ENCODE data around the gene C10orf88. TPM values are rescaled to one million over a fixed set of nuclear protein-coding genes. Genes with fewer than 3 reads are reported as not detected.

The C10orf88 gene
- polyA plus RNA-seq, 1 donor (not counting 4 experiments of a cell fraction or from before 2014, with no cell fraction given), result 8.4 TPM

DNA sequence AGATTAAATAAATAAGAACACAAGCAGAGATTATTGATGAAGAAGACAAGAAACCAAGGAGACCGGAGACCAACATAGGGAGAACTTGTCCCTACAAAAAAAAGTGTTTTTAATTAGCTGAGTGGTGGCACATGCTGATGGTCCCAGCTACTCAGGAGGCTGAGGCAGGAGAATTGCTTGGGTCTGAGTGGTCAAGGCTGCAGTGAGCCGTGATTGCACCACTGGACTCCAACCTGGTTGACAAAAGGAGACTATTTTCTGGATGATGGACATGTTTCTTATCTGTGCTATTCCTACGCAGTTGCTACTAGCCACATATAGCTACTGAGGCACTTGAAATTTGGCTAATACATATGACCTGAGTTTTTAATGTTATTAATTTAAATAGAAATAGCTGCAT is 44.9 kb upstream of the C10orf88 start:
- Histone ChIP-seq H3K9me3 (ENCODE audit: control insufficient read depth, low read depth, low read length) (no peaks in the 10 kb centered on the region), H3K27ac (ENCODE audit: control insufficient read depth, insufficient read depth, low read length) (no peak overlapping the region), H3K9me1 (ENCODE audit: control insufficient read depth, extremely low read depth, insufficient read depth, low read length) (no peaks in the 10 kb centered on the region), H3K4me3 (ENCODE audit: control insufficient read depth in 2 of 3, extremely low read depth in 1 of 3, insufficient read depth in 2 of 3, low read depth in 1 of 3, low read length in 3 of 3) (no peak overlapping the region), H3K4me1 (ENCODE audit: control insufficient read depth, extremely low read depth, insufficient read depth, low read length) (no peaks in the 10 kb centered on the region), H3K79me2 (ENCODE audit: control insufficient read depth, insufficient read depth, low read length) (peaks cover 17% of the 10 kb centered on the region), H4K20me1 (ENCODE audit: control insufficient read depth, extremely low read depth, insufficient read depth, low read length) (no peaks in the 10 kb centered on the region), H3K4me2 (ENCODE audit: control insufficient read depth, extremely low read depth, insufficient read depth, low read depth, low read length) (no peak overlapping the region), H2AFZ (ENCODE audit: control insufficient read depth, low read length) (no peak overlapping the region), H3K27me3 (ENCODE audit: control insufficient read depth, extremely low read depth, insufficient read depth, low read length) (no peaks in the 10 kb centered on the region), H3K9ac (ENCODE audit: control insufficient read depth, extremely low read depth, insufficient read depth, low read length) (no peak overlapping the region), H3K36me3 (ENCODE audit: control insufficient read depth in 2 of 2, extremely low read depth in 1 of 2, insufficient read depth in 2 of 2, low read length in 2 of 2) (peaks cover 4 to 13% of the 10 kb centered on the region in 2 experiments)
- no peak for TF ChIP-seq EZH2 (IDR thresholded peaks at IDR 0.05; ENCODE audit: low read length)
- TF ChIP-seq, protein P1, sequence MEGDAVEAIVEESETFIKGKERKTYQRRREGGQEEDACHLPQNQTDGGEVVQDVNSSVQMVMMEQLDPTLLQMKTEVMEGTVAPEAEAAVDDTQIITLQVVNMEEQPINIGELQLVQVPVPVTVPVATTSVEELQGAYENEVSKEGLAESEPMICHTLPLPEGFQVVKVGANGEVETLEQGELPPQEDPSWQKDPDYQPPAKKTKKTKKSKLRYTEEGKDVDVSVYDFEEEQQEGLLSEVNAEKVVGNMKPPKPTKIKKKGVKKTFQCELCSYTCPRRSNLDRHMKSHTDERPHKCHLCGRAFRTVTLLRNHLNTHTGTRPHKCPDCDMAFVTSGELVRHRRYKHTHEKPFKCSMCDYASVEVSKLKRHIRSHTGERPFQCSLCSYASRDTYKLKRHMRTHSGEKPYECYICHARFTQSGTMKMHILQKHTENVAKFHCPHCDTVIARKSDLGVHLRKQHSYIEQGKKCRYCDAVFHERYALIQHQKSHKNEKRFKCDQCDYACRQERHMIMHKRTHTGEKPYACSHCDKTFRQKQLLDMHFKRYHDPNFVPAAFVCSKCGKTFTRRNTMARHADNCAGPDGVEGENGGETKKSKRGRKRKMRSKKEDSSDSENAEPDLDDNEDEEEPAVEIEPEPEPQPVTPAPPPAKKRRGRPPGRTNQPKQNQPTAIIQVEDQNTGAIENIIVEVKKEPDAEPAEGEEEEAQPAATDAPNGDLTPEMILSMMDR (optimal IDR thresholded peaks at IDR 0.05 in 1 of 3, IDR thresholded peaks at IDR 0.05 in 1 of 3, conservative IDR thresholded peaks at IDR 0.05 in 1 of 3; ENCODE audit: extremely low read depth in 1 of 3, insufficient read depth in 2 of 3, low read length in 3 of 3), result no peak
- dilution Hi-C loops (cut with MboI; ENCODE audit: extremely low pct_ligation_motif_present, low sequenced_read_pairs), result no loop called here
- DNase-seq (ENCODE audit: low read depth, low spot score) (no peak), FAIRE-seq (no peak)

DNA sequence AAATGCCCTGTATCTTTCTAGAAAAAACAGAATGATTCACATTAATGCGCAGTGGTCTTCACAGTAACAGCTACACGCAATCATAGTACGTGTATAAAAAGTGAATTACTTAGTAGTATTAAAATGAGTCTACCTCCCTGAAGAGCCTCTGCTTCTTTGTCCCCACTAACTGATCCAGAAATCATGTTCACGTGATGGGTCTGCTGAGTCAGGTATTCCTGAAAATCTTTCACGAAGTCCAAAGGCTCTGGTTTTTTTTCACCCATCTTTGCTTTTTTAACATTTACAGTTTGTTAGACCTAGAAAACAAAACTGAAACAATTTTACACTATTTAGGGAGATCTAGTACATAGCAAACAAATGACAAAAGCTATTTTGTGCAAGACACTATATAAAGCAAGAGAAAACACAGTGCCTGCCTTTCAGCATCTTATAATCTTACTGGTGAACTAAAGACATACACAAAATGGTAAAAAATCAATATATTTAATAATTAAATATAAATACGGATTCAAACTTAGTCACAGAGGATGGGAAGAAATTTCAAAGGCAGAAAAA is 44.4 kb upstream of the C10orf88 start:
- FAIRE-seq, result no peak
- Histone ChIP-seq H3K9ac (ENCODE audit: control insufficient read depth, extremely low read depth, insufficient read depth, low read length) (no peak overlapping the region), H3K27ac (ENCODE audit: control insufficient read depth, insufficient read depth, low read length) (no peak overlapping the region), H3K27me3 (ENCODE audit: control insufficient read depth, extremely low read depth, insufficient read depth, low read length) (no peaks in the 10 kb centered on the region), H3K4me2 (ENCODE audit: control insufficient read depth, extremely low read depth, insufficient read depth, low read depth, low read length) (no peak overlapping the region), H3K79me2 (ENCODE audit: control insufficient read depth, insufficient read depth, low read length) (peaks cover 13% of the 10 kb centered on the region), H3K4me1 (ENCODE audit: control insufficient read depth, extremely low read depth, insufficient read depth, low read length) (no peaks in the 10 kb centered on the region), H3K9me1 (ENCODE audit: control insufficient read depth, extremely low read depth, insufficient read depth, low read length) (no peaks in the 10 kb centered on the region), H3K36me3 (ENCODE audit: control insufficient read depth in 2 of 2, extremely low read depth in 1 of 2, insufficient read depth in 2 of 2, low read length in 2 of 2) (peaks cover 8 to 14% of the 10 kb centered on the region in 2 experiments), H4K20me1 (ENCODE audit: control insufficient read depth, extremely low read depth, insufficient read depth, low read length) (no peaks in the 10 kb centered on the region), H3K9me3 (ENCODE audit: control insufficient read depth, low read depth, low read length) (no peaks in the 10 kb centered on the region), H3K4me3 (ENCODE audit: control insufficient read depth in 2 of 3, extremely low read depth in 1 of 3, insufficient read depth in 2 of 3, low read depth in 1 of 3, low read length in 3 of 3) (no peak overlapping the region), H2AFZ (ENCODE audit: control insufficient read depth, low read length) (no peak overlapping the region)
- TF ChIP-seq, protein P1 (optimal IDR thresholded peaks at IDR 0.05 in 1 of 3, IDR thresholded peaks at IDR 0.05 in 1 of 3, conservative IDR thresholded peaks at IDR 0.05 in 1 of 3; ENCODE audit: extremely low read depth in 1 of 3, insufficient read depth in 2 of 3, low read length in 3 of 3), result no peak
- TF ChIP-seq EZH2 (IDR thresholded peaks at IDR 0.05; ENCODE audit: low read length), result no peak
- no peak for DNase-seq (ENCODE audit: low read depth, low spot score)
- dilution Hi-C loops (cut with MboI; ENCODE audit: extremely low pct_ligation_motif_present, low sequenced_read_pairs), result no loop called here

All from keratinocyte (primary cell).